NT2/D1 (cell line): ENCODE results near the gene MARCHF3.
"Not testable (repeated sequence)": the region's sequence is repeated elsewhere in the genome, so short reads cannot be mapped to it uniquely, and the experiment has no call there.

Experiments
- DNase-seq: peaks from one replicate; pipeline ENCODE4 v3.0.0-alpha.2; 2011; ENCODE audit warnings: low read depth, low spot score
- H3K27me3 ChIP-seq: 2 replicates; pipeline ENCODE4 v1.6.0; 2011; ENCODE audit warnings: mild to moderate bottlenecking; ENCODE audit not compliant: insufficient read length, insufficient read depth
- H3K36me3 ChIP-seq: 2 replicates; pipeline ENCODE4 v1.6.1; 2011; ENCODE audit warnings: mild to moderate bottlenecking, low read length, mixed read lengths; ENCODE audit not compliant: insufficient read depth, insufficient read length
- H3K4me1 ChIP-seq: 2 replicates; pipeline ENCODE4 v1.5.1; 2011; ENCODE audit not compliant: insufficient read depth, insufficient read length
- H3K4me3 ChIP-seq: 2 replicates; pipeline ENCODE4 v1.5.1; 2011; ENCODE audit warnings: low read depth; ENCODE audit not compliant: insufficient read length
- H3K9ac ChIP-seq: 2 replicates; pipeline ENCODE4 v1.6.0; 2011; ENCODE audit warnings: low read depth; ENCODE audit not compliant: insufficient read length
- H3K9me3 ChIP-seq: 2 replicates; pipeline ENCODE4 v1.5.1; 2011; ENCODE audit warnings: mild to moderate bottlenecking, low read length; ENCODE audit not compliant: insufficient read depth
- SUZ12 ChIP-seq: IDR thresholded peaks from 2 replicates; pipeline ENCODE4 v1.6.1; 2011; ENCODE audit not compliant: insufficient read length, insufficient read depth; ENCODE audit errors: extremely low read depth
- YY1 ChIP-seq: IDR thresholded peaks from 2 replicates; pipeline ENCODE4 v1.6.1; 2011; ENCODE audit not compliant: insufficient read length, insufficient read depth
- ZNF274 ChIP-seq: IDR thresholded peaks from 2 replicates; pipeline ENCODE4 v1.6.1; 2011; ENCODE audit warnings: mild to moderate bottlenecking, low read depth, low read length

MARCHF3 gene

DNA sequence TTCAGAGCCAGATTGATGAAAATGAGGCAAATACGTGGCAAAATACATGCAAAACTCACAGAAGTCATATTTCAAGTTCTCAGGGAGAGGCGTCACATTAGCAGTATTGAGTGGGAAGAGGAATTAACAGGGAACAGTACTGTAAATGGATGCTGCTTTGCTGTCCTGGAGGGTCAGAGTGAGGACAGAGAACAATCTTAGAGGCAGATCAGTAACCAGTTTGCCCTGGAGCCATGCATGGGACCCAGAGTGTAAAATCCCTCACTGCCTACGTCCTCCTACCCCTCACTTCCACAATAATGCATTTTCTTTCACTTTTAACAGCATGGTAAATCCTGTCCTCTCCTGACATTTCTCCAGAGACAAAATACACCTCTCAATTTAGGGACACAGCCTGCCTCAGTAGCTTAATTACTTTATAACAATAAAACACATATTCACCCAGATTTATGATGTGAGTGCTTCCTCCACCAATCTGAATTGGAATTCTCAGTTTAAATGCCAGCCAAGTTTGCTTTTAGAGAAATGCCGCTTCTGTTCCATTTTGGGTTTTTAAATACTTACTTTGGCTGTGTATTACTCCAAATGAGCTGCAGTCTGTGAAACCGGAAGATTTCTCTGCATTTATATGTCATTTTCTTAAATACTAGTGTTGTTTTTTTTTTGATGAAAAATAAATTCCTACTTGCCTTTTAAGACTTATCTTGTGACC, 183.5 kb downstream of the MARCHF3 start:
- Histone ChIP-seq H3K4me1 (peaks cover 5% of the 10 kb centered on the region), H3K27me3 (no peaks in the 10 kb centered on the region), H3K9me3 (no peaks in the 10 kb centered on the region), H3K4me3 (no peak overlapping the region), H3K9ac (peak overlapping the region; percentile 50), H3K36me3 (no peaks in the 10 kb centered on the region)
- no peak for DNase-seq
- no peak for TF ChIP-seq SUZ12
- TF ChIP-seq ZNF274 = no peak

DNA sequence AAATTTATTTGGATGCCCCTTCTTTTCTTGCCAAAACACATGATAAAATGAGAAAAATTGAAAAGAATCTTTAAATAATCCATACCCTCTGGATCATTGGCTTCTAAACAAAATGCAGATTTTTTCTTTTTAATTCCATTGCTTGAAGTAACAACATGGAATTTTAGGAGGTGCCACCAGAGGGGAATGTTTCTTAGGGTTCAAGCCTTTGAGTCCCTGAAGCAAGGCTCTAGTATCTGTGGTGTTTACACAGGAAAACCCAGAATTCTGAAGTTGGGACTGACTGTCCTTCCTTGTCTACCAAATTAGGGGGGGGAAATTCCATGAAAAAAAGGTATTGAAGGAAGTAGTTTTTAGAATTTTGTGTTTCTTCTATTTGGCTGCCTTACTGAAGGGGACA, 184.0 kb downstream of the MARCHF3 start:
- no peak for TF ChIP-seq SUZ12
- no peak for TF ChIP-seq YY1
- no peak for TF ChIP-seq ZNF274
- no peaks in the 10 kb centered on the region for H3K9me3 ChIP-seq
- H3K4me3 ChIP-seq = no peak overlapping the region
- peaks cover 5% of the 10 kb centered on the region for H3K4me1 ChIP-seq
- no peak overlapping the region for H3K9ac ChIP-seq
- H3K27me3 ChIP-seq = no peaks in the 10 kb centered on the region
- no peak for DNase-seq
- H3K36me3 ChIP-seq = no peaks in the 10 kb centered on the region

DNA sequence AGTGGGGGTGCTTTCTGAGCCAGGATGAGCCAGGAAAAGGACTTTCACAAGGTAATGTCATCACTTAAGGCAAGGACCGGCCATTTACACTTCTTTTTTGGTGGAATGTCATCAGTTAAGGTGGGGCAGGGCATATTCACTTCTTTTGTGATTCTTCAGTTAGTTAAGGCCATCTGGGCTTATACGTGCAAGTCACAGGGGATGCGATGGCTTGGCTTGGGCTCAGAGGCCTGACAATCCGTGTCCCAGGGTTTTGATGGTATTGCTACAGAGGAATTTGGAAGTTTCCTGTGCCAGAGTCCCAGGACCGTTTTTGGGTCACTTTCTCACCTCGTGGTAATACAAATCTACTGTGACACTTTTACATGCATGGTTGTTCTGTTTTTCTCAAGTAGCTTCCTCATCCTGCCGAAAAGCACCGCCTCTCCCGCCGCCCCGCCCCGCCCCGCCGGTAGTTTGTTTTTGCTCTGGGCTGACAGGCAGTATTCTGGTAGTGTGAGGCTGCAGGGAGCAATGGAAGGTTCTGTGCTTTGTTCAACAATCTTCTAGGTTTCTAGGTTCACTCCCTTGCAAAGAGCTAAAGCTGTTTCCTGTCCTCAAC, 184.8 kb downstream of the MARCHF3 start:
- H3K4me1 ChIP-seq, H3K27me3 ChIP-seq, H3K36me3 ChIP-seq, DNase-seq, H3K9ac ChIP-seq, H3K4me3 ChIP-seq, H3K9me3 ChIP-seq: not testable (repeated sequence)

DNA sequence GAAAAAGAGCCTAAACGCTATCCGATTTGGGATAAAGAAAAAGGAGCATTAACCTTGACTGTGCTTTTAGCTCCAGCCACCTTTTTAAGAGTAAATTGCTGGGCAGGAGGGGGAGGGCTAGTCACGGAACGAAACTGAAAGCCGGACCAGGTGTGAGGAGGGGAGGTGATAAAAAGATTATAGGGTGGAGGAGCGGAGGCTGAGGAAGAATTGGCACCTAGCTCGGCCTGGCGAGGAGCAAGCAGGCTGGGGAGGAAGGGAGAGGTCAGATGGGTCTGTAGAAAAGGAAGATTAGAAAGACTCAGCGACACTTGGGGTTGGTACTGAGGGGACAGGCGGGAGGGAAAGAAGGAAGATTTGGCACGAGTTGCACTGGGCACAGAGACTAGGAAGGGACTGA, 187.0 kb downstream of the MARCHF3 start:
- not testable (repeated sequence) for H3K9me3 ChIP-seq, H3K9ac ChIP-seq, DNase-seq, H3K4me1 ChIP-seq, H3K36me3 ChIP-seq, H3K27me3 ChIP-seq, H3K4me3 ChIP-seq

DNA sequence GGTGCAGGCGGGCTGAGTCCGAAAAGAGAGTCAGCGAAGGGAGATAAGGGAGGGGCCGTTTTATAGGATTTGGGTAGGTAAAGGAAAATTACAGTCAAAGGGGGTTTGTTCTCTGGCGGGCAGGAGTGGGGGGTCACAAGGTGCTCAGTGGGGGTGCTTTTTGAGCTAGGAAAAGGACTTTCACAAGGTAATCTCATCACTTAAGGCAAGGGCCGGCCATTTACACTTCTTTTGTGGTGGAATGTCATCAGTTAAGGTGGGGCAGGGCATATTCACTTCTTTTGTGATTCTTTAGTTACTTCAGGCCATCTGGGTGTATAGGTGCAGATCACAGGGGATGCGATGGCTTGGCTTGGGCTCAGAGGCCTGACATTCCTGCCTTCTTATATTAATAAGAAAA, 191.0 kb downstream of the MARCHF3 start:
- not testable (repeated sequence) for H3K4me3 ChIP-seq, H3K27me3 ChIP-seq, H3K9ac ChIP-seq, H3K4me1 ChIP-seq, H3K9me3 ChIP-seq
- peak; percentile 50 for DNase-seq
- peaks cover 13% of the 10 kb centered on the region for H3K36me3 ChIP-seq

DNA sequence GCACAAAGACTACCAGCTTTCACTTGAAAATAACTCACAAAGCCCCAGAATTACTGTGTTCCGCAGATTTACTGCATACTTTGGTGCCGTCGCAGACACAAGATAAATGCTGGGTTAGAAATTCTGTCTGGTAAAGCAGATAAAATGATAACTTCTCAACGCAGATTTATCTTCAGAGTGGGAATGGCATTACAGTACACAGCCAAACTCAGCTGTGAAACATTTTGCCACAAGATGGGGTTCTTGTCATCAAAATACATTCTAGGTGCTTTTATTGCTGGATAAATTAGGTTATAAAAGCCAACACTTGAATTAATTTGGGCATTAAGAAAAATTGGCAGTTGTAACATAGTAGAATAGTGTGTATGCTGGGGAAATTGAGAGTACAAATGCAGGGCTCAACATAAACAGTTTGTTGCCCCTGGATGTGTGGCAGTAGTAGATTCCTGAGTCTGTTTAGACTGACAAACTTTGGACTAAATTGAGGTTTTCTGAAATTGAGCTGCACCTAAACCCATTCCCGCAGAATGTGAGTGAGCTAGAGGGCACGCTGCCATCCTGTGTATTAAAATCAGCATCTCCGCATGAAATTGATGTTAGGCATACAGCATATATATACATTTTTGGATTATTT, 192.3 kb downstream of the MARCHF3 start:
- H3K9ac ChIP-seq = no peak overlapping the region
- H3K4me1 ChIP-seq = no peaks in the 10 kb centered on the region

DNA sequence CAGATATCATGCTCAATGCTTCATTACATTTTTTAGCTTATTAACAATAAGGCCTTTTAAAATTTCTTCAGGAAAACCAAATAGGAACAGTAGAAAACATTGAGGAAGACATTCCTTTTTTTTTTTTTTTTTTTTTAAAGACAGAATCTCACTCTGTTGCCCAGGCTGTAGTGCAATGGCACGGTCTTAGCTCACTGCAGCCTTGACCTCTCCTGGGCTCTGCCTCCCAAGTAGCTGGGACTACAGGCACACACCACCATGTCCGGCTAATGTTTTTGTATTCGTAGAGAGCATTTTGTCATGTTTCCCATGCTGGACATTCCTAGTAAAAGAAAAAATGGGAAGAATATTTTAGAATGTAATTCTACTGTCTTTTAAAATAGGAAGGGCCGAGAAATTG, 193.1 kb downstream of the MARCHF3 start:
- Histone ChIP-seq H3K4me1 (no peaks in the 10 kb centered on the region), H3K9me3 (no peaks in the 10 kb centered on the region), H3K36me3 (peaks cover 33% of the 10 kb centered on the region), H3K9ac (no peak overlapping the region), H3K4me3 (no peak overlapping the region), H3K27me3 (no peaks in the 10 kb centered on the region)
- no peak for TF ChIP-seq ZNF274
- no peak for TF ChIP-seq YY1
- TF ChIP-seq SUZ12 = no peak
- no peak for DNase-seq

More for the DNA sequence above, 192.3 kb downstream of the MARCHF3 start:
- Histone ChIP-seq H3K27me3 (no peaks in the 10 kb centered on the region), H3K9me3 (no peaks in the 10 kb centered on the region), H3K36me3 (peaks cover 26% of the 10 kb centered on the region), H3K4me3 (no peak overlapping the region)
- no peak for DNase-seq
- TF ChIP-seq YY1 (no peak), ZNF274 (no peak), SUZ12 (no peak)
